ENCODE data around the gene COPG1.

The COPG1 gene

GRCh38 chr3:129233538-129233937, 15.9 kb upstream of the COPG1 start:
- TF ChIP-seq CTCF (IDR thresholded peaks at IDR 0.05; ENCODE audit: low read depth, low read length) = no peak

DNA sequence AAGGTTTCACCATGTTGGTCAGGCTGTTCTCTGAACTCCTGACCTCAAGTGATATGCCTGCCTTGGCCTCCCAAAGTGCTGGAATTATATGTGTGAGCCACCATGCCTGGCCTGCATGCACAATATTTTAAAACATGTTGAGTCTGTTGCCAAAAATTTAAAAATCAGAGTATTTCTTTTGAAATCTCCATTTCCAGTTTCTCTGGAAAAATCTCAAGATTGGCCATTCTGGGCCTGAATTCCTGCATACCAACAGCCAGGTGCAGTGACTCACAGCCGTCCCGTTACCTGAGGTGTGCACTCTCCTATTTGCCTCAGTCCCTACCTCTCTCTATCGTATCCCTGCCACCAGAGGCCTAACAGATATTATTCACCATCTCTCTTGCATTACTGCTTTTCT, 15.0 kb upstream of the COPG1 start:
- H3K4me3 ChIP-seq (ENCODE audit: low read depth, low read length) = no peak overlapping the region
- TF ChIP-seq CTCF (IDR thresholded peaks at IDR 0.05; ENCODE audit: low read depth, low read length) = no peak

More at GRCh38 chr3:129233538-129233937, 15.9 kb upstream of the COPG1 start:
- no peak overlapping the region for H3K4me3 ChIP-seq (ENCODE audit: low read depth, low read length)

GRCh38 chr3:129235344-129235917, 14.0 kb upstream of the COPG1 start:
- TF ChIP-seq CTCF (IDR thresholded peaks at IDR 0.05; ENCODE audit: low read depth, low read length) = no peak
- H3K4me3 ChIP-seq (ENCODE audit: low read depth, low read length) = no peak overlapping the region

DNA sequence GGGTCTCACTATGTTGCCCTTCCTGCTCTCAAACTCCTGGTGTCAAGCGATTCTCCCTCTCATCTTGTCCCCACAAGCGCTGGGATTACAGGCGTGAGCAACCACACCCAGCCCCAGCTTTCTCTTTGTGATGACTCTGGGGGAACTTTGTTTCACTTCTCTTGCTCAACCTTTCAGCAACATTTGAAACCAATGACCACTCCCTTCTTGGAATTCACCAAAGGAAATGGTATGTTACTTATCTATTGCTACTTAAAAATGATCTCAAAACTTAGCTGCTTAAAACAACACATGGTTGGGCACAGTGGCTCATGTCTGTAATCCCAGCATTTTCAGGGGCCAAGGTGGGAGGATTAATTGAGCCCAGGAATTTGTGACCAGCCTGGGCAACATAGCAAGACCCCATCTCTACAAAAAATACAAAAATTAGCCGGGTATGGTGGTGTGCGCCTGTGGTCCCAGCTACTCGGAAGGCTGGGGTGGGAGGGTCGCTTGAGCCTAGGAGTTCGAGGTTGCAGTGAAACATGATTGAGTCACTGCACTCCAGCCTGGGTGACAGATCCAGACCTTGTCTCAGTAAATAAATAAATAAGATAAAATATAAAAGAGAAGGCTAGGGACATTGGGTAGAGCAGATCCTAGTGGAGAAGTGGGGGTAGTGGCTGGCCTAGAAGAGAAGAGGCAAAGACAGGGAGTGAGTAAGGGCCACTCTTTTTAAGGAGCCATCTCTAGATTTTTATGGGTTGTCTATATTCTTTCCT, 10.3 kb upstream of the COPG1 start:
- H3K4me3 ChIP-seq (ENCODE audit: low read depth, low read length) = no peak overlapping the region
- no peak for TF ChIP-seq CTCF (IDR thresholded peaks at IDR 0.05; ENCODE audit: low read depth, low read length)

DNA sequence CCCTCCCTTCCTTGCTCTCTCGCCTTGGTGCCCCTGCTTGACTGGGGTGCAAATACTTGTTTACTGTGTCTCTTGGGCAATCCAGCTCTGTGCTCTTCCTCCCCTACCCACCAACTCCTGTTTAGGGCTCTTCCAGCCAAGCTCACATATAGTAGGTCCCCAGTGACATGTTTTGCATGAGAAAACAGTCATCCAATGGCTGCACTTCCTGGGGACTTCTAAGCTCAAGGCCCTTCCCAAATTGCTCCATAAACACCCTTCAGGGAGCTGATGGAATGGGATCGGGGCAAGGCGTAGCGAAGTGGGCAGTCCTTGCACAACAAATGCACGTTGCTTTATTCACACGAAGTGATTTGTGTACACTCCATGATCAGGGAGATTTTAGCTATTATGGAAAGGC, 9.4 kb upstream of the COPG1 start:
- H3K4me3 ChIP-seq (ENCODE audit: low read depth, low read length) = no peak overlapping the region
- no peak for TF ChIP-seq CTCF (IDR thresholded peaks at IDR 0.05; ENCODE audit: low read depth, low read length)

GRCh38 chr3:129240436-129240835, 9.0 kb upstream of the COPG1 start:
- H3K4me3 ChIP-seq (ENCODE audit: low read depth, low read length) = no peak overlapping the region
- no peak for TF ChIP-seq CTCF (IDR thresholded peaks at IDR 0.05; ENCODE audit: low read depth, low read length)

GRCh38 chr3:129245141-129245540, 4.3 kb upstream of the COPG1 start:
- no peak overlapping the region for H3K4me3 ChIP-seq (ENCODE audit: low read depth, low read length)
- TF ChIP-seq CTCF (IDR thresholded peaks at IDR 0.05; ENCODE audit: low read depth, low read length) = no peak

Measured in WI38 (cell line).